Measurements from ENCODE around the gene ZBTB7C. TPM values are rescaled to one million over a fixed set of nuclear protein-coding genes. Genes with fewer than 3 reads are reported as not detected.

Gene ZBTB7C
- total and polyA plus RNA-seq, 4 donors, result 0.19 to 1.1 (median 0.45) TPM

GRCh38 chr18:48200631-48201336, 208.4 kb downstream of the ZBTB7C start:
- no peak overlapping the region for H3K27ac ChIP-seq (ENCODE audit: low read depth in 1 of 2, low read length in 2 of 2)
- no peak overlapping the region for H3K9ac ChIP-seq (ENCODE audit: low read depth in 1 of 2, low read length in 2 of 2)
- H3K9me3 ChIP-seq (ENCODE audit: control insufficient read depth in 4 of 4, low read length in 3 of 4), result no peaks in the 10 kb centered on the region
- no peaks in the 10 kb centered on the region for H3K27me3 ChIP-seq (ENCODE audit: control insufficient read depth in 4 of 4, insufficient read depth in 4 of 4, low read length in 3 of 4)
- DNase-seq (ENCODE audit: low spot score), result no peak
- TF ChIP-seq EGR1 (IDR thresholded peaks at IDR 0.05; ENCODE audit: low read depth in 2 of 2), result no peak
- H3K36me3 ChIP-seq (ENCODE audit: control insufficient read depth in 4 of 4, insufficient read depth in 3 of 4, low read depth in 1 of 4, low read length in 3 of 4), result no peaks in the 10 kb centered on the region
- WGBS, result 92% methylated on average over 11 of the region's 11 CpGs
- no peak overlapping the region for H3K4me3 ChIP-seq (ENCODE audit: low read depth in 1 of 3, low read length in 3 of 3)
- H3K4me1 ChIP-seq (ENCODE audit: control insufficient read depth in 4 of 4, insufficient read depth in 4 of 4, low read length in 3 of 4), result peaks cover 0 to 20% (median 7%) of the 10 kb centered on the region in 4 donors

GRCh38 chr18:48199399-48199798, 209.8 kb downstream of the ZBTB7C start:
- DNase-seq (ENCODE audit: low spot score), result no peak
- Histone ChIP-seq H3K4me3 (ENCODE audit: low read depth in 1 of 3, low read length in 3 of 3) (no peak overlapping the region), H3K9me3 (ENCODE audit: control insufficient read depth in 4 of 4, low read length in 3 of 4) (no peaks in the 10 kb centered on the region), H3K27me3 (ENCODE audit: control insufficient read depth in 4 of 4, insufficient read depth in 4 of 4, low read length in 3 of 4) (no peaks in the 10 kb centered on the region), H3K27ac (ENCODE audit: low read depth in 1 of 2, low read length in 2 of 2) (no peak overlapping the region), H3K9ac (ENCODE audit: low read depth in 1 of 2, low read length in 2 of 2) (no peak overlapping the region), H3K36me3 (ENCODE audit: control insufficient read depth in 4 of 4, insufficient read depth in 3 of 4, low read depth in 1 of 4, low read length in 3 of 4) (no peaks in the 10 kb centered on the region), H3K4me1 (ENCODE audit: control insufficient read depth in 4 of 4, insufficient read depth in 4 of 4, low read length in 3 of 4) (peaks cover 1 to 24% (median 9%) of the 10 kb centered on the region in 4 donors)
- 62% methylated on average over 3 of the region's 3 CpGs for WGBS
- TF ChIP-seq EGR1 (IDR thresholded peaks at IDR 0.05; ENCODE audit: low read depth in 2 of 2) (no peak), REST (IDR thresholded peaks at IDR 0.05) (no peak), SP1 (IDR thresholded peaks at IDR 0.05) (no peak), HNF4A (conservative IDR thresholded peaks at IDR 0.05) (no peak), MAX (IDR thresholded peaks at IDR 0.05) (no peak), GABPA (IDR thresholded peaks at IDR 0.05 in 1 of 2, conservative IDR thresholded peaks at IDR 0.05 in 1 of 2) (no peak), JUND (IDR thresholded peaks at IDR 0.05) (no peak), ATF3 (IDR thresholded peaks at IDR 0.05) (no peak), FOXA1 (IDR thresholded peaks at IDR 0.05) (no peak), TAF1 (conservative IDR thresholded peaks at IDR 0.05) (no peak), NR2F2 (IDR thresholded peaks at IDR 0.05) (no peak), CTCF (IDR thresholded peaks at IDR 0.05; ENCODE audit: low read depth, low read length, missing input control) (no peak), RAD21 (IDR thresholded peaks at IDR 0.05) (no peak), ZBTB33 (IDR thresholded peaks at IDR 0.05) (no peak), FOXA2 (IDR thresholded peaks at IDR 0.05) (no peak), RXRA (IDR thresholded peaks at IDR 0.05) (no peak), HNF4G (IDR thresholded peaks at IDR 0.05) (no peak), YY1 (IDR thresholded peaks at IDR 0.05) (no peak)

All from liver (tissue), 9 donors.